Measurements from ENCODE around the gene AGPAT2. TPM values are rescaled to one million over a fixed set of nuclear protein-coding genes. Genes with fewer than 3 reads are reported as not detected.

AGPAT2 gene
- total RNA-seq, 1 donor: 29.0 TPM

DNA sequence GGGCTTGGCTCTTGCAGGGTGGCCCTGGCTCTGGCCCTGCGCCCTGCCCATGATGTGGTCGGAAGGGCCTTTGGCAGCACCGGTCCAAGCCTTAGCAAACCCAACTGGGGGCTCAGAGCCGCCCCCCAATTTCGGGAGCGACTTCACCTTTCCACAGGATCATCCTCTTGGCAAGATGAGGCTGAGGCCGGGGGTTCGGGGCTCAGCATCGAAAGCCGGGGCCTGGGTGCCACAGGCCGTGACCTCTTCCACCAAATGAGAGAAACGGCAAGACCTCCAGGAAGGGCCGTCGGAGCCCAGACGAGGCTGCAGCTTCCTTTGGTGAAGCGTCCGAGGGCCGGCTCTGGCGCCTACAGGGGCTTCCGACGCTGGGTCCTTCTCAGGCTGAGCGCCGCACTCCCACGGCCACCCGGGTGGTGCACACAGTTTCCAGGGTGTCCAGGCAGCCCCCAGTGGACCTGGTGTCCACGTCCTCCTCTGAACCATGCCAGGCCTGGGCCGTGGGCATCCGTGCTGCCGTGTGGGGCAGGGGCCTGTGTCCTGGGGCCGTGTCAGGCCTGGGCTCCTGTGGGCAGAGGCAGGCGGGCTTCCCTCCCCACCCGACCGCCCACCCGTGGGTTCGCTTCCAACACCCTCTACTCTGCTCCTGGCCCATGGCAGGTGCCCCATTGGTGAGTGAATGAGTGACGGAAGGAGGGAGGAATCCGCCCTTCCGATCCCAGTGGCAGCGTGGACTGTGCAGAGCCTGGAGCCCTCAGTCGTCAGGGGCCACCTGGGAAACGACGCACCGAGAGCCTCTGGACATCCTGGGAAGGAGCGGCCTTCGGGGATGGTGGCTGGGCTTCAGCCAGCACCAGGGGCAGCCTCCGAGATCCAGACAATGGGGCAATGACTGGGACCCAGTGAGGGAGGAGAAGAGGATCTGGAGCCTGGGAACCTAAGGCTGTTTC is 5.2 kb upstream of the AGPAT2 start:
- TF ChIP-seq, protein P1, sequence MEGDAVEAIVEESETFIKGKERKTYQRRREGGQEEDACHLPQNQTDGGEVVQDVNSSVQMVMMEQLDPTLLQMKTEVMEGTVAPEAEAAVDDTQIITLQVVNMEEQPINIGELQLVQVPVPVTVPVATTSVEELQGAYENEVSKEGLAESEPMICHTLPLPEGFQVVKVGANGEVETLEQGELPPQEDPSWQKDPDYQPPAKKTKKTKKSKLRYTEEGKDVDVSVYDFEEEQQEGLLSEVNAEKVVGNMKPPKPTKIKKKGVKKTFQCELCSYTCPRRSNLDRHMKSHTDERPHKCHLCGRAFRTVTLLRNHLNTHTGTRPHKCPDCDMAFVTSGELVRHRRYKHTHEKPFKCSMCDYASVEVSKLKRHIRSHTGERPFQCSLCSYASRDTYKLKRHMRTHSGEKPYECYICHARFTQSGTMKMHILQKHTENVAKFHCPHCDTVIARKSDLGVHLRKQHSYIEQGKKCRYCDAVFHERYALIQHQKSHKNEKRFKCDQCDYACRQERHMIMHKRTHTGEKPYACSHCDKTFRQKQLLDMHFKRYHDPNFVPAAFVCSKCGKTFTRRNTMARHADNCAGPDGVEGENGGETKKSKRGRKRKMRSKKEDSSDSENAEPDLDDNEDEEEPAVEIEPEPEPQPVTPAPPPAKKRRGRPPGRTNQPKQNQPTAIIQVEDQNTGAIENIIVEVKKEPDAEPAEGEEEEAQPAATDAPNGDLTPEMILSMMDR (IDR thresholded peaks at IDR 0.05; ENCODE audit: insufficient read depth, low read length): no peak
- DNase-seq (ENCODE audit: low read depth): no peak
- no peak overlapping the region for H3K4me3 ChIP-seq (ENCODE audit: low read depth, low read length)

DNA sequence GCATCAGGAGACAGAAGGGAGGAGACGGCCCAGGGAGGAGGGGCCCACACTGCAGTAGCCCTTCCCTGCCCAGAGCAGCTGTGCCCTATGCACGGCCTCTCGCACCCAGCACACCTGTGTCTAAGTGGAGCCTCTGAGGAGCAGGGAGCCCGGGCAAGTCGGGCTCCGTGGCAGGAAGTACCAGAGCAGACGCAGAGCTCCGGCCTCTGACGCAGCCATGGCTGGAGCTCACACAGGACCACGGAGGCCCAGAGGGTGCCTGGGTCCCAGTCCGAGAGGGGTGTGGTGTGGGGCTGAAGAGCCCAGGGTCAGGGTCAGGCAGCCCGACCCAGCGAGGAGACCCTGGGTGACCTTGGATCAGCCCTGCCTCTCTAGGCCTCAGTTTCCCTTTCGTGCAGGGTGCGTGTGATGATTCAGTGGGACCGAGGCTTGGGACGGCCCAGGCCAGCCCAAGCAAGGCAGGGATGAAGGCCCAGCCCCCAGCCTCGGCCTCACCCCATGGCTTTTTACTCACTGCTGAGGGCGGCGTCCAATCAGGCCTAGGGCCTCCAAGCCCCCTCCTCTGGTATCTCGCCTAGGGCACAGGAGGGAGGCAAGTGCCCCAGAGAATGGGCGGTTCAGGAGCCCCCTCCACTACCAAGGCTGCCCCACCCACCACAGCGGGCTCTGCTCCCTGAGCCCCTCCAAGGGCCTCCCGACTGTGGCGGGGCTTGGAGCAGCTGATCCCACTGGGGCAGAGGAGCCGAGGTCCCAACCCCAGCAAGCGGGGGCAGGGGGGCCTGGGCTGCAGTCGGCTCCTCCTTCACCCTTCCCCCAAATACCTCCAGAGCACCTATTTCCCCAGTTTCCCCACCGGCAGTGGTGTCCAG is 4.3 kb upstream of the AGPAT2 start:
- TF ChIP-seq, protein P1 (IDR thresholded peaks at IDR 0.05; ENCODE audit: insufficient read depth, low read length): no peak
- no peak overlapping the region for H3K4me3 ChIP-seq (ENCODE audit: low read depth, low read length)
- no peak for DNase-seq (ENCODE audit: low read depth)

DNA sequence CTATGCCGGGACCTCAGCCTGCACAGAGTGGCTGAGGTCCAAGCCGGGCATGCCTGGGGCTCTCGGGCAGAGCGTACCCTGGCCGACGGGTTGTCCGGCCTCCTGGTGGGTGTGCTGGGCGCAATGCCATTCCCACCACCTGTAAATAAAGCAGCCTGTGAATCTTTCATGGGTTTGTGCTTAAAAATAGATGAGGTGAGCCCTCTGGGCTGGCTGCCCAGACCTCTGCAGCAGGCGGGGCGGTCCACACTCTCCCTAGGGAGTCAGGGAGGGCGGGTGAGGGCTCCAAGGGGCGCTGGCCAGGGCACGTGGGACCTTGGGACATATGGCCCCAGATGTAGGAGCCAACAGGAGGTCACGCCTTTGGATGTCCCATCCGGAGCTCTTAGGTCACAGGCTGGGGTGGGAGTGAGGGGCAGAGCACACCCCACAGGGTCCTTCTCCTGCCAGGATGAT is 3.6 kb upstream of the AGPAT2 start:
- TF ChIP-seq, protein P1 (IDR thresholded peaks at IDR 0.05; ENCODE audit: insufficient read depth, low read length): no peak
- no peak for DNase-seq (ENCODE audit: low read depth)

DNA sequence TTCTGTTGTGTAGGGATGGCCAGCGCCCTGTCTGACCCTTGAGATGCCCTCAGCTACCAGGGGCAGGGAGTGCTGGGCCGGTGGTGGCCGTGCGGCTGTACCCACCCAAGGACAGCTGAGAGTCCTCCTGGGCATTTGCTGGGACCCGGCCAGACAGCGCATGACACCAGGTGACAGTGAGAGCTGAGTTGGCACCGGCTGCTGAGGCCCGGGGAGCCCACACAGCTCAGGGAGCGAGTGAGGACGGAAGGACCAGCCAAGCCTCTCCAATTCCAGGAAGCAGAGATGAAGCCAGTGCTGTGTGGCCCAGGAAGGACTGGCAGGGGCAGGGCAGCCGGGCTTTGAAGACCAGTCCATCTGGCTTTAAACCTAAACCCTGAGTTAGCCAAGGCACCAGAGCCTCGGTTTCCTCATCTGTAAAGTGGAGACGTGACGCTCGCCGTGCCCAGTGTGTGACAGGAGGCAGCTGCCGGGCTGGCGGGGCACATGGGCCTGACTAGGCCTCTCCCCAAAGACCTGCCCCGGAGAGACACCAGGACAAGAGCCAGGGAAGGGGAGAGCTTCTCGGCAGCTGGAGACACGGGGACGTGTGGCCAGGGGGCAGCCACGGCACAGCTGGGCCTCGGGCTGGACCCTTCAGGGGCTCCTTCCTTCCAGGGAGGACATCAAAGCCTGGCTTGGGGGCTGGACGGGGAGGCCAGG is 3.0 kb upstream of the AGPAT2 start:
- TF ChIP-seq, protein P1 (IDR thresholded peaks at IDR 0.05; ENCODE audit: insufficient read depth, low read length): no peak

More for the DNA sequence above, 3.6 kb upstream of the AGPAT2 start:
- no peak overlapping the region for H3K4me3 ChIP-seq (ENCODE audit: low read depth, low read length)

DNA sequence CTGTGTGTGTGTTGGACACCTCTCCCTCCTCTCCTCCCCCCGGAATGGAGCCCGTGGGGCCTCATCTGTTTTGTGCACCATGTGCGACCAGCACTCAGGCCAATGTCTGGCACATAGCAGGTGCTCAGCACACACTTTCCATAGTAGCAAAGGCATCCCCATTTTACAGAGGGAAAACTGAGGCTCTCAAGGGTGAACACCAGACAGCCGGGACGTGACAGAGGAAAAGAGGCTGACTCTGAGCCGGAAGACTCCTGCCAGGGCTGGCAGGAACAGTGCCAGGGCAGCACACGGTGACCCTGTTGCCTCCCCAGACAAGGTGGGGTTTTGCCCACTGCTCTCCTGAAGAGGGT is 1.8 kb upstream of the AGPAT2 start:
- TF ChIP-seq, protein P1 (IDR thresholded peaks at IDR 0.05; ENCODE audit: insufficient read depth, low read length): no peak
- no peak for DNase-seq (ENCODE audit: low read depth)

More for the DNA sequence above, 3.0 kb upstream of the AGPAT2 start:
- no peak for DNase-seq (ENCODE audit: low read depth)
- no peak overlapping the region for H3K4me3 ChIP-seq (ENCODE audit: low read depth, low read length)

More for the DNA sequence above, 1.8 kb upstream of the AGPAT2 start:
- H3K4me3 ChIP-seq (ENCODE audit: low read depth, low read length): no peak overlapping the region

Measured in fibroblast of the aortic adventitia (primary cell).